Smooth muscle cell of the brain vasculature (primary cell): ENCODE measurements around the gene RNF175.

Experiments
- DNase-seq: peaks from one replicate; pipeline ENCODE4 v3.0.0-alpha.2; 2012; ENCODE audit warnings: low read depth, low spot score

The RNF175 gene

DNA sequence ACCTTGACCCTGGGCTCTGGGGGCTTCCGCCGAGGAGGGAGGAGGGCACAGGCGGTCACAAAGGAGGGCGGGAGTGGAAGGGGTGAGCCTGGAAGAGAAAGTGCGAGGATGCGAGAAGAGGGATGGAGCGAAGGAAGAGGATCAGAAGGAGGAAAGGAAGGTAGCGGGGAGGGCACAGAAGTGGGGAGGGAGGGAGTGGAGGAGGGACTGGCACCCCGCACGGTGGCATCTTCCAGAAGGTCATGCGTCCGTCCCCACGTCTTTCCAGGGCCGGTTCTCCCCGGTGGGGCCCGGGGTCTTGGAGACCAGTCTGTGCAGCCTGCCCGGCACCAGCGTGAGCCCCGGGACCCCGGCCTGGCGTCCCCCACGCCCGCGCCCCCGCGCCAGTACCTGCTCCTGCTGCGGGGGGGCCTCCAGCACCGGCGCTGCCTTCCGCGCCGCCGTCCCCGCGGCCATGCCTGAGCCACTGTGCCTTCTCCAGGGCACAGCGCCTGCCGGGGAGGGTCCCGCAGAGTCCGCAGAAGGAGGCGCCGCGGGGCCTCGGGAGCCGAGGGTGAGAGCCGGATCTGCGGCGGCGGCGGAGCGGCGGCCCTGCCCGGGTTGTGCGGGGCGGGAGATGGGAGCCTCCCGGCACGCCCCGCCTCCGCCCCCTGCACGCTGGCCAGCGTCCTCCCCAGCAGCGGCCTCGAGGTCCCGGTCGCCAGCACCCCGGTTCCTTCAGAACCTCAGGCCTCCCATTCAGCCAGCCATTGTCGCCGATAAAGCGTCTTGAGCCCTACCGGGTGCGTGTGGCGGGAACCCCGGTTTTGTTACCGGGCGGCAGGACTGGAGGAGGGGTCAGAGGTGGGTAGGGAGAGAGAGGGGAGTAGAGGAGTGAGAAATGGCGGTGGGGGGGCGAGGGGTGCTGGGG, at the start of gene RNF175:
Gene RNF175 (minus strand): TSS at position 618 of the 910 bp plus-strand sequence. CDS start 162 bp downstream, at position 456.
- no peak for DNase-seq

DNA sequence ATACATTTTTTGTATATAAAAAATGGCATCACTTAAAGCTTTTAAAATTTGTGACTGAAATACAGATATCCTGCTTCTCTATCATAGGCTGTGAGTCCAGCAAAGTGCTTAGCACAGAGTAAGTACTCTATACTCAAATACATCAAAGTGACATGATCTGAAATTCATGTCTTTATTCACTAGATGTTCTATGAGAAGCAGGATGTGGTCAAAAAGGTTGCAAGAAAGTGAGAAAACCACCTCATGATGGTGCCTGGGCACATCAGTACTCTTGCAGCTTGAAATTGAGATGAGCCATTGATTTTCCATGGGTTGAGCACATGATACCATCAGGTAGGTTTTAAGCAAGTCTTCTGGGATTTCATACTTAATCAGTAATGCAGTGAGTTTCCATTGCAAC, 49.5 kb upstream of the RNF175 start:
- DNase-seq = no peak

DNA sequence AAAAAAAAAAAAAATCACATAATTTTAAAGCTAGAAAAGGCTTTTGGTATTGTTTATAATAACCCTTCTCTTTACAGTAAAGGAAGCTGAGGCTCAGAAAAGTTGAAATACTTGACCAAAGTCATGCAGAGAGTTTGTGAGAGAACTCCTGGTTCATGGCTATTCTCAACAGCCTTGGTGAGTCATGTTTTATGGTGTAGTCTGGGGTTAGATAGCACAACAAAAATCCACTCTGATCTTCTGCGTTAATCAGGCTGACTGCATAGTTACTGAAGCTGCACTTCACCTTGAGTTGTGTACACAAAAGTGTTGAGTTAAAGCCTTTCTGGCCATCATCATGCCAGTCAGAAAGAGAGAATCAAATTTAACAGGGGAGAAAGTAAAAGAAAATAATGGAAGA, 48.4 kb upstream of the RNF175 start:
- DNase-seq = no peak

DNA sequence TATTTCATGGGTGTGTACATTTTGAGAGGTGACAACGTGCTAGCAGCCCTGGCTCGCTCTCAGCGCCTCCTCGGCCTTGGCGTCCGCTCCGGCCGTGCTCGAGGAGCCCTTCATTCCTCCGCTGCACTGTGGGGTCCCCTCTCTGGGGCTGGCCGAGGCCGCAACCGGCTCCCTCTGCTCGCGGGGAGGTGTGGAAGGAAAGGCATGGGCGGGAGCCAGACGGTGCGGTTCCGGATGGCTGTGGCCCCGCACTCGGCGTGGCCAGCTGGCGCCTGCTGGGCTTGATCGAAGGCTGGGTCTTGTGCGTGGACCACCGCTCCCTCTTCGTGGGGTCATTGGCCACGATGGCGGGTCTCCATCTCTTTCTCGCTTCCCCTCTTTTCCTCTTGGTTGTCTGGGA, 46.2 kb upstream of the RNF175 start:
- DNase-seq = no peak

DNA sequence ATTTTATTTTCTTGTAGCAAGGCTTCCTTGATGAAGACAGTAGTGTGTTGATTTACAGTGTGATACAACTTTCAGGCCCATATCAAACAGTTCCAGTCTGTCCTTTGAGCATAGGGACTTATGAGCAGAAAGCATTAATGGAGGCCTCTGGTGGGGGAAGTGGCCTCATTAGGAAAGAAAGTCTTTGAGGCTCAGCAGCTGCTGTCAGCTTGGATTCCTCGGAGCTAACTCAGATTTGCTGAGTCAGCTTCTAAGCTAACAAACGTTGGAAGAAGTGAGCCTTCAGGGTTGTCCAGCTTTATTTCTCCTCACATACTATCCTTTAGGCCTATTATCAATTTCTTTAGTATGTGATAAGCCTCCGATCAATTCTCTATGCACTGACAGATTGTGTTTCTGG, 44.9 kb upstream of the RNF175 start:
- no peak for DNase-seq

DNA sequence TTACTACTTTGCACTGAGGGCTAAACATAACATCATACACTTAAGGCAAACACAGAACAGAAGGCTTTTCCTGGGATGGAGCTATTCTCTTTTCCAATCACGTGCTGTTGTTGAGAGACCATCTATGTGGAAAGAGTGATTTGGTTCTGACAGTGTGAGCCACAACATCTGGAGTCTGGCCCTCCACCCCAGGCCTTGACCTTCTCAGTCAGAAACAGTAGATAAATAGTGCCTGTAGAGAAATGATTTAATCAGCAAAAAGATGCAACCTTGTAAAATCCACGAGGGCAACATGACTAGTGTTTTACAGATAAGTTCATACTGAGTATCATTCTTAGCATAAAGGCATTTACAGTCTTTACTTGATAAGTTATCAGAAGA, 39.9 kb upstream of the RNF175 start:
- DNase-seq = no peak

DNA sequence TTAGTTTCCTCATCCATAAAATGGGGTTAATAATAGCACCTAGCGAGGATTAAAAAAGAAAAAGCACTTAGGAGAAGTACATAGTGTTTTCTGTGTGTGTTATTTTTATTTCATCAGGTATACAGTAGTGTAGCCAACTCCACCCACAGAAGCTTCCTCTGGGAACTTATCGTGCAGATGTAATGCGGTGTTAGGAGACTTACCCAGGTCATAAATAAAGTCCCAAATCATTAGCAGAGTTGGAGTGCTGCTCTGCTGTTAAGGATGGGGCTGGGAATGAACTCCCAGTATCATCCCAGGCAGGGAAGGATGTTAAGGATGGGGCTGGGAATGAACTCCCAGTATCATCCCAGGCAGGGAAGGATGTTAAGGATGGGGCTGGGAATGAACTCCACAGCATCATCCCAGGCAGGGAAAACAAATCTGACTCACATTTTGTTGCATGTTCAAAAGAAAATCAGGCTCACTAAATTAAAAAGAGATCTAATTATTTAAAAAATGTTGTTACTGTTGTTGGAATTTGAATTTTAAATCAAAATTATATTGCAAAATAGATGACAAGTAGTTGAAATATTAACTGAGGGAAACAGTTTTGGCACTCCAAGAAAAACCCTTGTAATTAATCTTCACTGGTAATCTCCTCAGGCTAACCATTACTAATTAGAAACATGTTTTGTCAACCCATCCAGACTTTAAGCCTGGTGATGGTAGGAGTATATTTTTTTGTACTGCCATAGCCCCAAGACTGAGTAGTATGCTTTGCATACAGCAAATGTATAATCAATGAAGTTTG, 39.3 kb upstream of the RNF175 start:
- DNase-seq = no peak

DNA sequence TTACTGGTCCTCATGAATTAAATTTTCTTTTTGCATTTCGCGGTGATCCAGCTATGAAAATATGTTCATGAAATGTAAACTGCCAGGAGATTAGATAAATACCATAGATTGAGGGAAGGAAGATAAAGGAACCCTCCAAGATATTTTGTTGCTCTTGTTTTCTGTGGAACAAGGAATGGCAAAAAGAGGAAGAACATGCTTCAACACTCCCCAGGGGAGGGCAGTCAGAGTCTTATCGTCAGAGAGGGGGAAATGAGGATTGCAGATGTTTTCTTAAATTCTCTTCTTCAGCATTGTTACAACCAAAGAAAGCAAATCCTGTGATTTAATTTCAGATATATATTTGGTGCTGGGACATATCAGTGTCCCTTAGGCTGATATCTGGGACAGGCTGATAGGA, 38.6 kb upstream of the RNF175 start:
- DNase-seq = no peak

DNA sequence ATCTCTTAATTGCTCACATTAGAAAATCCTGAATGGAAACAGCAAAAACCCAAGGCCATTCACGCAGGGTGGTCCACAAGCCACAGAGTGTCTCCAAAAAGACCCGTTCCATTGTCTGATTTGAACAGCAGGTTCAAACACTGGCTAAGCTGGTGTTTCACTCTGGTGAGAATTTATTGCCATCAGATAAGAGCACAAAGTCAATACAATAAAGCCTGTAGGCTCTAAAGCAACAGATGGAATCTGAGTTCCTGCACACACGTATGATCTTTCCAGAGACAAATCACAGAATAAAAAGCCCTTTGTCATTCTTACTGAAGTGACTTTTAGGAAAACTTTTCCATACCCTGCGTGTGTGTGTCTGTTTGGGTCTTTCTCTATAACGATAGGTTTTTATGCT, 34.2 kb upstream of the RNF175 start:
- DNase-seq = no peak

DNA sequence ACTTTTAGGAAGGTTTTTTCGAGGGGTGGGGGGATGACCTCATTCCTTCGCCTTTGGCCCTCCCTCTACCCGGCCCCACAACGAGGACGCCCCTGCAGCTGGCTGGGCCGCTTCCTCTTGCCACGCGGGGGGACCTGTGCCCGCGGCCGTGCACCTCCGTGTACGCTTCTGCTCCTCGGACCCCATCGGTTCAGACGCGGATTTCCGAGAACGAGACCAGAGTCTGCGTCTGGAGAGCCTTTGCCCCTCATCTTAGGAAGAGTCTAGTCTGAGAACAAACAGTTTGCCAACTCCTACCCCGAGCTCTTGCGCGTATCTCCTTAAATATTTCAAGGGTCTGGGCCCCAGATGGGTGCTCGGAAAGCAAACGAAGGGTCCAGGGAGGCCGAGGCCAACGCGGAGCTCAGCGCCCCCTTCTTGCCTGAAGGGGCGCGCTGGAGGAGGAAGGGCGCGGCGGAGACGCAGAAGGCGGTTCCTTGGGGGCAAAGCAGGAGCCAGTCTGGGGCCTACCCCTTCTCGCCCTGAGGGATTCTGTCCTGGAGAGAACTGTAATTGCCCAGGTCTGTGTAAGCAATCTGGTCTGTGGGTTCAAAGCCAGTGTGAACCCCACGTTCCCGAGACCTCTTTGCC, 32.9 kb upstream of the RNF175 start:
- no peak for DNase-seq

DNA sequence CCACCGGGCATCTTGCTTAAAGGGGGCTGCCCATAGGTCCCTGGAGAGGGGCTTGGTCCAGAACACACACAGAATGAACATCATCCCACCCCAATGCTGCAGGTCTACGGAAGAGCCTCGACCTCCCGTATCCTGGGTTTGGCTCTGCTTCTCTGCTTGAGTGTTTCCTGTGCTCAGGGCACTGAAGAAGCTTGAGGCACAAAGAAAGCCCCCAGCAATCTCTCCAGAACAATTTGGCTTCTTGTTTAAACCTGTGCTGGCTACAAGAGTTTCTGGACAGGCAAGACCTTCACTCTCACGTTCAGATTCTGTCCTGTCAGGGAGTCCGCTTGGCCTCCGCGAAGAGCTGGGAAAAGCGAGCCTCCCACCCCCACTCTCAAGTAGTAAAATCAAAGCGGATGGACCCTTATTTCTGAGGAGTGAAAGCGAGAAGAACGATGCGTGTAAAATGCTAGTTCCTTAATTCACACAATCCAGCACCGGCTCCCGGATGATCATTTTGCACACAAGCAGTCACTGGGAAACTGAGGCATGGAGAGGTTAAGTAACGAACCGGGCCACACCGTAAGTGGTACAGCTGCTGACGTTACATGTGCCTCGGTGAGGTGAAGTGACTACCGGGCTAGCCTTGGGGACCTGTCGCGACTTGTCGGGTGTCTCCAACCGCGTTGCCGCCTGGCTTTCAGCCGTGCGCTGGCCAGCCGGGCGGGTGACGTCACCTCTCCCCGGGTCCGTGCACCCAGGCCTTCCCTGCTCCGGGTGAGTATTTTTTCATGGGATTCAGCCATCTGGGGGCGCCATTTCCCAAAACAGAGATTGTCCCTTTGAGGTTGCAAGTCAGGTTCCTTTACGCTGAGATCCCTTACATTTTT, 32.2 kb upstream of the RNF175 start:
- DNase-seq = peak; percentile 31

DNA sequence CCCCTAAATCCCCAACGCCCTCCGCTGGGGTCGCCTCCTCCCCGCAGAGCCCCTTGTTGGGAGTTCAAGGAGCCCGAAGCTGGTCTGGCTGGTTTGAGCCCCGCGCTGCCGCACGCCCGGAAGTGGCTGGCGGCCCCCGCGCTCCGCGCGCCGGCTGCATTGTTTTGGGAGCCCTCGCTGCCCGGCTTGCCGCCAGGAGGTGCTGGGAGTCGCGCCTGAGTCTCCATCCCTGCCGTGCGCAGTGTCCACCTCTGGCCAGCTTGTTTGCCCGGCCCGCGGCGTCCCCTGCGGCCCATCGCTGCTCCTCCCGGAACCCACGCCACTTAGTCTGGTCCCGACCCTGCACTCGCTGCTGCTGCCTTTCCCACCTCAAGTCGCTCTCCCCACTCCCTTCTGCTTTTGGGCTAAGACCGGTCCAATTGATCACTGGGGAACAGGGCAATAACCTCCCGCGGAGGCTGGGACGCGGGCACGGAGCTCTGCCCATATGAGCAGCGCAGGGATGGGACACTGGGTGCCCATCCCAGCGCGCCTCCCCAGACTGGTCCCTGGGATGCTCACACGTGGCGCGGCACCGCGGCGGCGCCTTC, 31.2 kb upstream of the RNF175 start:
- DNase-seq = no peak

DNA sequence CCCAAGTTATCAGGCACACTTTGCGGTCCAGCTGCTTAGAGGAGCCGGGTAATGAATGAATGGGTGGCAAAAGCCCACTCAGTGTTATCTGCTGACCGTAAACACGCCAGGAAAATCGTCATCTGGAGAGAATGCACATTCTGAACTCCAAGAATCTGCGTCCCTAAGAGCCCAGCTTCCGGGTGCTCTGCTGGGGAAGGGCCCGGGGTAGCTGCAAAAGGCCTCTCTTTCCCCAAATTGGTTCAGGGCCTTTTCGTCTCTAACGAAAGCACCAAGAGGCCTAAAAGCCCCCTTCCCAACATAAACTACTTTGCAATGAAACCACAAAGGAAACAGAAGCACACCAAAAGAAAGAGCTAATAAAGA, 30.7 kb upstream of the RNF175 start:
- no peak for DNase-seq

DNA sequence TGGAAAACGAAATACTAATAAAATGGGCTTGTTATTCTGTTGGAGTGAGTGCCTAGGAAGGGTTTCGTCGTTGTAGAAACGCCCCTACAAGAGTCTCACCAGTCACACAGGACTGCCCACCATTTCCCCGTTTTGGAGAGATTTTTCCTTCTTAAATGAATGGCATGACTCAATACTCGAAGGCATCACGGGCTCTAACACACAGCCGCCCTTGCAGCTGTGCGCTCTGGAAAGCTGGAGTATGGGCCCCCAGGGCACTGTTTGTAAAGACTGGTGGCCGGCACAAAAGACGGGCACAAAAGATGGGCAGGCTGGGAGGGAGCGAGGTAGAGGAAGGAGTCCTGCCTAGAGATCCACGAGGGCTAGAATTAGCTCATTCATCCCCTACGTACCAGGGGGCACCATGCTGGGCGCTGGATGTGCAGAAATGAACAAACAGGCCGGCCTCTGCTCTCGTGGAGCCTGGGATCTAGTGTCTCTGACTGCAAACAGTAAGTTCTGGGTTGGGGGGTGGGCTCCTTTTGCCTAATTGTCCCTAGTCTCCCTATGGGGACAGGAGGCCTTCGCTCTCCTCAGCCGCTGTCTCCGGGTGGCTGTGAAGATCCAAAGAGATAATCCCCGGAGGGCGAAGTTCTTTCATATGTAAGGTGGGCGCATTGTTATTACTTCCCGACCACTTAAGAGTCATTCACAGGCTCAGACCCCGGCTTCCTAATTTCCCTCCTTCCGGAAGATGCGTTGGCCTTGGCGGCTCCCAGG, 30.1 kb upstream of the RNF175 start:
- DNase-seq = no peak

DNA sequence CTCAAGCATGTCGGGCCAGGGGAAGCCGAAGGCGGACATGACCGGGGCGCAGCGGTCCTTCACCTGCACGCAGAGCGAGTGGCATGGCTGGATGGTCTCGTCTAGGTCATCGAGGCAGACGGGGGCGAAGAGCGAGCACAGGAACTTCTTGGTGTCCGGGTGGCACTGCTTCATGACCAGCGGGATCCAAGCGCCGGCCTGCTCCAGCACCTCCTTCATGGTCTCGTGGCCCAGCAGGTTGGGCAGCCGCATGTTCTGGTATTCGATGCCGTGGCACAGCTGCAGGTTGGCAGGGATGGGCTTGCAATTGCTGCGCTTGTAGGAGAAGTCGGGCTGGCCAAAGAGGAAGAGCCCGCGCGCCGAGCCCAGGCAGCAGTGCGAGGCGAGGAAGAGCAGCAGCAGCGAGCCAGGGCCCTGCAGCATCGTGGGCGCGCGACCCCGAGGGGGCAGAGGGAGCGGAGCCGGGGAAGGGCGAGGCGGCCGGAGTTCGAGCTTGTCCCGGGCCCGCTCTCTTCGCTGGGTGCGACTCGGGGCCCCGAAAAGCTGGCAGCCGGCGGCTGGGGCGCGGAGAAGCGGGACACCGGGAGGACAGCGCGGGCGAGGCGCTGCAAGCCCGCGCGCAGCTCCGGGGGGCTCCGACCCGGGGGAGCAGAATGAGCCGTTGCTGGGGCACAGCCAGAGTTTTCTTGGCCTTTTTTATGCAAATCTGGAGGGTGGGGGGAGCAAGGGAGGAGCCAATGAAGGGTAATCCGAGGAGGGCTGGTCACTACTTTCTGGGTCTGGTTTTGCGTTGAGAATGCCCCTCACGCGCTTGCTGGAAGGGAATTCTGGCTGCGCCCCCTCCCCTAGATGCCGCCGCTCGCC, 28.8 kb upstream of the RNF175 start, which contains the start of gene SFRP2:
Gene SFRP2 (minus strand): TSS at position 671 of the 864 bp plus-strand sequence. CDS start 248 bp downstream, at position 423.
- DNase-seq = no peak

DNA sequence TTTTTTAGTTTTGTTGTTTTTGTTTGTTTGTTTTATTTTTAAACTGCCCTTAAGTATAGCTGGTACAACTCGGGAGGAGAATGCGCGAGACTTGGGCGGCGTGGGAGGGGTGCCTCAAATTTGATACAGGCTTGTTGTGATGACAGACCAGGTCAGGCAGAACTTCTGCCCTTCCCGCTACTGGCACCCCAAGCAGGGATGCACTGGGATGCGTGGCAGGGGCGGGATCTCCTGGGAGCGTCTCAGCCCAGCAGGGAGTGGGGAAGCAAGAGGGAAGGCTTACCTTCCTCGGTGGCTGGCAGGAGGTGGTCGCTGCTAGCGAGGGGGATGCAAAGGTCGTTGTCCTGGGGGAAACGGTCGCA, 28.2 kb upstream of the RNF175 start:
- DNase-seq = no peak

DNA sequence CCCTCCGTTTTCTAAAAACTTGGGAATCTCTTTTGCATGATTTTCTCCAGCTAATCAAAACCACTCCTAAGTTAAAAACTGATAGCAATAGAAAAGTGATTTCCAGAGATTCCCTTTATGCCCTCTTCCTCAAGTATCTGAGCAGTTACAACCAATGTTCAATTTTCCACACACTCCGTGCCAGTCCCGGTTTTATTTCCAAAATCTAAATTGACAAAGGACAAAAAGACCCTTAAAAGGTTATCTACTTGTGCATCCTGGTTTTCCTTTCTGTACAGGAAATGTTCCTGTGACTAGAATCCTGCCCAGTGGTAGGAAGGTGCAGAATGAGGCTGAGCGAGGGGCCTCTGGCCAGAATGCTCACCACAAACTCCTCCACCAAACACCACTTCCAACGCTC, 27.8 kb upstream of the RNF175 start:
- no peak for DNase-seq

DNA sequence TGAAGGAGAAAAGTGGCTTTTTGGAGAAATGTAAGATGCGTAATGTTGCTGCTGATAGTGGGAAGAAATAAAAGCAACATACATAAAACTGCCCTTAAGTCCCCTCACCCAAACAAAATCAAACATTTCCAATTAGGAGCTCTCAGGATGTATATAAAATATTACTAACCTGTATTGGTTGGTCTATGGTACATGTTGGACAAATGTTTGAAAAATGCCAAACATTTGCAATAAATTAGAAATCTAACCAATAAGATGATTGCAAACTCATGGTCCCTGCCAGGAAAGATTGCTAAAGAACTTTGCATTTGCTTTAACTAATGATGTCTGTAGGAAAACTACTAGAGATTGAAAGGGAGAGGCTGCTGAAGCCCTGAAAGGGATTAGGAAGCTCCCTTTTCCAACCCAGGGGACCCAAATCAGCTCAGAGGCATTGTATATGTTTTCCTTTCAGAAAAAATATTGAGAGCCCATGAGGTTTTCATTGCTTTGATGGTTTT, 27.3 kb upstream of the RNF175 start:
- no peak for DNase-seq
